H1 (cell line): ENCODE results near the gene LRRTM3. TPM values are rescaled to one million over a fixed set of nuclear protein-coding genes. Genes with fewer than 3 reads are reported as not detected.

Source experiments
- CTCF ChIA-PET: fragments of 300-600 bp; sonication (Branson Sonifier 250); formaldehyde crosslinking; loops from one replicate; lab custom pipeline; 2021; ENCODE audit not compliant: partially characterized antibody; lab: Charles Lee
- POLR2A ChIA-PET: fragments of 300-600 bp; sonication (Branson Sonifier 250); formaldehyde crosslinking; loops from one replicate; lab custom pipeline; 2021; ENCODE audit warnings: inconsistent platforms; ENCODE audit not compliant: partially characterized antibody; lab: Charles Lee
- DNase-seq, 2 experiments: peaks; one replicate each; pipeline versions ENCODE4 v3.0.0 to v3.0.0-alpha.2; 2010 to 2022; ENCODE audit warnings: low spot score in 2 of 2, low read depth in 1 of 2, mixed read lengths in 1 of 2
- FAIRE-seq: peaks from 2 replicates; lab custom pipeline; 2011; peaks lifted over from hg19 to GRCh38; lab: Jason Lieb, UNC
- H2AFZ ChIP-seq: 2 replicates; pipeline ENCODE4 v1.8.1; 2012; ENCODE audit warnings: low read length, inconsistent platforms
- H2AK5ac ChIP-seq: 2 replicates; pipeline ENCODE4 v1.6.1; 2013; ENCODE audit warnings: low read depth, low read length
- H2BK120ac ChIP-seq: replicated peaks from 2 replicates; pipeline ENCODE3; 2013; ENCODE audit warnings: low read depth, low read length, inconsistent platforms
- H2BK12ac ChIP-seq: 2 replicates; pipeline ENCODE4 v1.6.1; 2013; ENCODE audit warnings: low read depth, low read length
- H2BK15ac ChIP-seq: 2 replicates; pipeline ENCODE4 v1.6.1; 2013; ENCODE audit warnings: low read length
- H2BK20ac ChIP-seq: 2 replicates; pipeline ENCODE4 v1.6.1; 2013; ENCODE audit warnings: low read length
- H2BK5ac ChIP-seq: 2 replicates; pipeline ENCODE4 v1.6.1; 2013; ENCODE audit warnings: low read depth, low read length
- H3K14ac ChIP-seq: 2 replicates; pipeline ENCODE4 v1.6.1; 2013; ENCODE audit warnings: inconsistent platforms; ENCODE audit not compliant: insufficient read length
- H3K18ac ChIP-seq: 2 replicates; pipeline ENCODE4 v1.6.1; 2013; ENCODE audit warnings: low read length; ENCODE audit errors: extremely low read depth
- H3K23ac ChIP-seq: 2 replicates; pipeline ENCODE4 v1.6.1; 2013; ENCODE audit warnings: inconsistent platforms; ENCODE audit not compliant: insufficient read length
- H3K23me2 ChIP-seq: 2 replicates; pipeline ENCODE4 v1.6.1; 2013; ENCODE audit warnings: low read depth, low read length
- H3K27ac ChIP-seq: 2 replicates; pipeline ENCODE4 v1.6.1; 2011; ENCODE audit warnings: low read depth, low read length, inconsistent platforms
- H3K27me3 ChIP-seq, 4 experiments: replicated peaks in 1 of 4; 1 replicate in 1 of 4; 2 replicates in 3 of 4; pipeline versions ENCODE4 v1.6.1 to v1.8.1; 2011 to 2013; ENCODE audit warnings: low read length in 3 of 4, mild to moderate bottlenecking in 3 of 4, inconsistent platforms in 2 of 4, mixed read lengths in 2 of 4, moderate library complexity in 1 of 4; ENCODE audit not compliant: control insufficient read depth in 3 of 4, insufficient read depth in 3 of 4; ENCODE audit errors: extremely low read depth in 1 of 4
- H3K36me3 ChIP-seq, 4 experiments: 2 replicates each; pipeline versions ENCODE4 v1.6.1 to v1.8.1; 2011 to 2013; ENCODE audit warnings: mild to moderate bottlenecking in 4 of 4, low read length in 3 of 4, moderate library complexity in 2 of 4, control low read depth in 1 of 4, inconsistent platforms in 1 of 4; ENCODE audit not compliant: insufficient read depth in 4 of 4, control insufficient read depth in 2 of 4
- H3K4ac ChIP-seq: replicated peaks from 2 replicates; pipeline ENCODE3; 2013; ENCODE audit warnings: low read length, low read depth, mixed read lengths, inconsistent platforms; ENCODE audit not compliant: insufficient read length
- H3K4me1 ChIP-seq, 4 experiments: replicated peaks in 1 of 4; 1 replicate in 1 of 4; 2 replicates in 3 of 4; pipeline versions ENCODE4 v1.6.1 to v1.8.1; 2011 to 2013; ENCODE audit warnings: low read length in 3 of 4, inconsistent platforms in 2 of 4, mixed read lengths in 1 of 4; ENCODE audit not compliant: insufficient read depth in 4 of 4, control insufficient read depth in 3 of 4
- H3K4me2 ChIP-seq, 2 experiments: 2 replicates each; pipeline versions ENCODE4 v1.6.1 to v1.8.1; 2011 to 2013; ENCODE audit warnings: low read depth in 2 of 2, low read length in 2 of 2, control low read depth in 1 of 2, inconsistent platforms in 1 of 2, mild to moderate bottlenecking in 1 of 2; ENCODE audit not compliant: insufficient read depth in 1 of 2
- H3K4me3 ChIP-seq, 4 experiments: fragments of 200-600, 300-600 bp in 1 of 4; sonication (generic), shearing (Covaris generic), sonication (Bioruptor Twin) in 1 of 4; 2 replicates each; pipeline versions ENCODE4 v1.5.1 to v1.8.1; 2011 to 2016; ENCODE audit warnings: low read length in 4 of 4, low read depth in 3 of 4, control low read depth in 2 of 4, inconsistent platforms in 2 of 4, mild to moderate bottlenecking in 2 of 4, mixed read lengths in 1 of 4, moderate library complexity in 1 of 4; ENCODE audit not compliant: insufficient read depth in 2 of 4; ENCODE audit errors: extremely low read depth in 1 of 4
- H3K56ac ChIP-seq: replicated peaks from 2 replicates; pipeline ENCODE3; 2013; ENCODE audit warnings: low read depth, mild to moderate bottlenecking, mixed read lengths, low read length, inconsistent platforms; ENCODE audit not compliant: insufficient read length
- H3K79me1 ChIP-seq: 2 replicates; pipeline ENCODE4 v1.6.1; 2013; ENCODE audit warnings: low read depth, low read length, control low read depth
- H3K79me2 ChIP-seq, 2 experiments: 2 replicates each; pipeline versions ENCODE4 v1.6.1 to v1.8.1; 2012 to 2013; ENCODE audit warnings: low read length in 2 of 2, mild to moderate bottlenecking in 2 of 2, inconsistent platforms in 1 of 2; ENCODE audit not compliant: insufficient read depth in 2 of 2, control insufficient read depth in 1 of 2
- H3K9ac ChIP-seq, 4 experiments: replicated peaks in 1 of 4; 1 replicate in 1 of 4; 2 replicates in 3 of 4; pipeline versions ENCODE4 v1.6.1 to v1.8.1; 2011 to 2013; ENCODE audit warnings: low read depth in 3 of 4, low read length in 3 of 4, control low read depth in 2 of 4, mild to moderate bottlenecking in 2 of 4, moderate library complexity in 2 of 4, inconsistent platforms in 1 of 4; ENCODE audit errors: extremely low read depth in 1 of 4
- H3K9me3 ChIP-seq, 2 experiments: 2 replicates each; pipeline versions ENCODE4 v1.6.1 to v1.8.1; 2012 to 2013; ENCODE audit warnings: mild to moderate bottlenecking in 2 of 2, moderate library complexity in 2 of 2, control low read depth in 1 of 2, inconsistent platforms in 1 of 2, low read depth in 1 of 2, low read length in 1 of 2, mixed read lengths in 1 of 2; ENCODE audit not compliant: insufficient read depth in 2 of 2
- H4K20me1 ChIP-seq, 2 experiments: replicated peaks in 1 of 2; 2 replicates each; pipeline versions ENCODE3 to v1.8.1; 2011 to 2013; ENCODE audit warnings: inconsistent platforms in 2 of 2, low read length in 2 of 2, mild to moderate bottlenecking in 1 of 2; ENCODE audit not compliant: insufficient read depth in 2 of 2, control insufficient read depth in 1 of 2
- H4K5ac ChIP-seq: 2 replicates; pipeline ENCODE4 v1.6.1; 2013; ENCODE audit warnings: low read length, low read depth, mixed read lengths, inconsistent platforms; ENCODE audit not compliant: insufficient read length
- H4K8ac ChIP-seq: 2 replicates; pipeline ENCODE4 v1.8.0; 2013; ENCODE audit warnings: mild to moderate bottlenecking, moderate library complexity, low read length, inconsistent platforms; ENCODE audit not compliant: insufficient read depth; ENCODE audit errors: extremely low read depth
- H4K91ac ChIP-seq: replicated peaks from 2 replicates; pipeline ENCODE3; 2013; ENCODE audit warnings: low read length, mixed read lengths, inconsistent platforms; ENCODE audit not compliant: insufficient read length
- CHD2 ChIP-seq: IDR thresholded peaks from 2 replicates; pipeline ENCODE4 v1.6.1; 2012; ENCODE audit warnings: low read length, improper control_type of control experiment
- GABPA ChIP-seq: IDR thresholded peaks from 2 replicates; pipeline ENCODE4 v1.6.1; 2011; ENCODE audit warnings: mild to moderate bottlenecking, low read length, moderate library complexity, borderline replicate concordance; ENCODE audit not compliant: insufficient read depth
- RXRA ChIP-seq: IDR thresholded peaks from 2 replicates; pipeline ENCODE4 v1.6.1; 2011; ENCODE audit warnings: low read depth, mild to moderate bottlenecking, low read length, moderate library complexity; ENCODE audit not compliant: insufficient read depth
- WGBS, 2 experiments: shearing (Covaris generic) in 1 of 2; methylation state at CpG; one replicate each; pipeline versions ENCODE4 v1.1.6 to v1.1.7; 2013 to 2015; ENCODE audit warnings: low lambda C conversion rate in 2 of 2, mixed read lengths in 2 of 2, inconsistent platforms in 1 of 2, low coverage in 1 of 2, missing lambda C conversion rate in 1 of 2; ENCODE audit not compliant: insufficient replicate concordance in 2 of 2, insufficient coverage in 1 of 2, insufficient read length in 1 of 2; ENCODE audit errors: extremely low coverage in 1 of 2, missing lambda C conversion rate in 1 of 2; 5-methylcytosine and 5-hydroxymethylcytosine counted together
- polyA plus RNA-seq, 7 experiments: library from polyadenylated mRNA; depleted of rRNA in 3 of 7; stranded (reverse) in 5 of 7; unstranded in 2 of 7; fragments of >200 nt in 5 of 7; fragments of 200-250 nt in 2 of 7; gene quantifications; 1 replicate in 5 of 7; 2 replicates in 1 of 7; 4 replicates in 1 of 7; pipeline versions ENCODE4 v1.2.1 to v1.2.3, GENCODE V29; 2011 to 2013; ENCODE audit warnings: missing spikeins in 2 of 7, mixed read lengths in 2 of 7
- total RNA-seq: library from RNA; stranded (reverse); fragmentation: NEBNext Ultra II Directional; extraction: Animal tissue kit (Norgen Biotek cat#: 25700); gene quantifications from 2 replicates; pipeline ENCODE4 v1.2.1, GENCODE V29; 2021

The LRRTM3 gene
- total and polyA plus RNA-seq, 2 of the 8 experiments (the other 6 are each of a cell fraction or from before 2014, with no cell fraction given): 0.33 to 0.48 TPM

GRCh38 chr10:67141300-67141699 is 215.5 kb downstream of the LRRTM3 start:
- Histone ChIP-seq H2BK5ac (no peak overlapping the region), H3K9me3 (no peaks in the 10 kb centered on the region), H2AFZ (no peak overlapping the region), H3K56ac (no peak overlapping the region), H3K79me1 (no peaks in the 10 kb centered on the region), H3K4me2 (no peak overlapping the region), H2BK20ac (no peak overlapping the region), H3K23me2 (no peaks in the 10 kb centered on the region), H3K9ac (no peak overlapping the region), H4K20me1 (no peaks in the 10 kb centered on the region), H3K79me2 (no peaks in the 10 kb centered on the region), H2AK5ac (no peak overlapping the region), H3K4me1 (peaks cover 0 to 7% (median 2%) of the 10 kb centered on the region in 4 experiments; a peak in 2 of 7 replicates), H3K18ac (no peak overlapping the region), H3K36me3 (no peaks in the 10 kb centered on the region), H3K14ac (no peak overlapping the region), H3K4ac (no peak overlapping the region), H2BK12ac (no peak overlapping the region), H3K27ac (no peak overlapping the region), H4K5ac (no peak overlapping the region), H4K8ac (no peak overlapping the region), H3K23ac (no peak overlapping the region), H2BK15ac (no peak overlapping the region), H4K91ac (no peak overlapping the region), H3K27me3 (no peaks in the 10 kb centered on the region), H3K4me3 (no peak overlapping the region), H2BK120ac (no peak overlapping the region)
- CTCF ChIA-PET: no interaction called here
- TF ChIP-seq RXRA: no peak
- no peak for TF ChIP-seq GABPA
- no peak for TF ChIP-seq CHD2
- DNase-seq (no peak), FAIRE-seq (no peak)
- POLR2A ChIA-PET: no interaction called here
- WGBS, 2 experiments: 87% methylated on average over 6 of the region's 6 CpGs; no CpG with 5 or more reads in 1 of the 2 experiments
